CD4-positive, alpha-beta T cell treated with Interferon alpha-2 for 1 hour (primary cell): ENCODE measurements around the gene DDR2.
"Not testable (repeated sequence)": the region's sequence is repeated elsewhere in the genome, so short reads cannot be mapped to it uniquely, and the experiment has no call there.

Experiments used
- DNase-seq, 2 donors: peaks; one replicate each; pipeline ENCODE4 v3.0.0-alpha.2; 2020 to 2022

DDR2 gene

GRCh38 chr1:162727493-162727892 lies 95.2 kb downstream of the DDR2 start:
- not testable (repeated sequence) for DNase-seq

- DNase-seq = no peak
Measured at GRCh38 chr1:162728573-162728972, 96.3 kb downstream of the DDR2 start.

- DNase-seq = not testable (repeated sequence)
Measured at GRCh38 chr1:162729195-162729774, 97.0 kb downstream of the DDR2 start.

GRCh38 chr1:162732094-162732493 lies 99.8 kb downstream of the DDR2 start:
- DNase-seq = no peak

GRCh38 chr1:162732566-162733335 lies 100.5 kb downstream of the DDR2 start:
- no peak for DNase-seq

- no peak for DNase-seq
Measured at GRCh38 chr1:162733336-162733590, 101.0 kb downstream of the DDR2 start.

GRCh38 chr1:162734047-162734446 lies 101.8 kb downstream of the DDR2 start:
- DNase-seq = no peak

GRCh38 chr1:162736184-162736583 lies 103.9 kb downstream of the DDR2 start:
- DNase-seq = no peak

GRCh38 chr1:162736633-162737067 lies 104.4 kb downstream of the DDR2 start:
- DNase-seq = no peak

GRCh38 chr1:162740755-162741154 lies 108.5 kb downstream of the DDR2 start:
- no peak for DNase-seq

GRCh38 chr1:162741574-162741973 lies 109.3 kb downstream of the DDR2 start:
- no peak for DNase-seq

- not testable (repeated sequence) for DNase-seq
Measured at GRCh38 chr1:162746264-162746942, 114.1 kb downstream of the DDR2 start.

- DNase-seq = no peak
Measured at GRCh38 chr1:162753001-162753658, 120.9 kb downstream of the DDR2 start.

- no peak for DNase-seq
Measured at GRCh38 chr1:162753998-162754585, 121.8 kb downstream of the DDR2 start.

GRCh38 chr1:162755306-162755705 lies 123.0 kb downstream of the DDR2 start:
- DNase-seq = no peak

- no peak for DNase-seq
Measured at GRCh38 chr1:162756523-162756922, 124.3 kb downstream of the DDR2 start.

GRCh38 chr1:162757476-162757875 lies 125.2 kb downstream of the DDR2 start:
- no peak for DNase-seq

GRCh38 chr1:162765788-162766187 lies 133.5 kb downstream of the DDR2 start:
- DNase-seq = no peak

- DNase-seq = no peak
Measured at GRCh38 chr1:162772571-162773154, 140.4 kb downstream of the DDR2 start.

- no peak for DNase-seq
Measured at GRCh38 chr1:162774007-162774406, 141.7 kb downstream of the DDR2 start.

GRCh38 chr1:162779043-162779442 lies 146.8 kb downstream of the DDR2 start:
- no peak for DNase-seq

GRCh38 chr1:162782671-162783070 lies 150.4 kb downstream of the DDR2 start:
- no peak for DNase-seq

- DNase-seq = not testable (repeated sequence)
Measured at GRCh38 chr1:162784926-162785325, 152.7 kb downstream of the DDR2 start.
